K562 (cell line): Measurements from ENCODE around the gene GAB2. TPM values are rescaled to one million over a fixed set of nuclear protein-coding genes. Genes with fewer than 3 reads are reported as not detected.
A peak's percentile ranks its signal among the peaks of the same experiment; 100 is the strongest.

Source experiments
- ATAC-seq: fragments of 200-7000 bp; cut with Tn5 transposase; 3 replicates; pipeline ENCODE4 v1.9.1; 2020; ENCODE audit warnings: moderate library complexity
- BruUV-seq: library from RNA; stranded (reverse); fragments of 400-500 nt; replicated peaks from 2 replicates; lab custom pipeline; 2021; lab: Mats Ljungman, UMichigan
- CTCF ChIA-PET: fragments of 300-600 bp; formaldehyde crosslinking; extraction: SDS; loops from one replicate; lab custom pipeline; 2021; ENCODE audit warnings: low intra/inter-chr PET ratio; lab: Yijun Ruan, JAX
- POLR2A ChIA-PET: fragments of 300-600, 350-650 bp; sonication (Branson Sonifier 250); formaldehyde crosslinking; extraction: SDS; loops from one replicate; lab custom pipeline; 2021; ENCODE audit warnings: antibody characterized with exemption, inconsistent platforms; lab: Yijun Ruan, JAX
- DNase-seq, 4 experiments: peaks; one replicate each; pipeline versions ENCODE4 v3.0.0 to v3.0.0-alpha.2; 2011 to 2018; ENCODE audit warnings: low spot score in 3 of 4, mixed read lengths in 3 of 4; ENCODE audit errors: extremely low read depth in 1 of 4
- FAIRE-seq: peaks from 2 replicates; lab custom pipeline; 2011; peaks lifted over from hg19 to GRCh38; lab: Jason Lieb, UNC
- H2AFZ ChIP-seq: 2 replicates; pipeline ENCODE4 v1.6.0; 2011; ENCODE audit warnings: low read depth, low read length, control low read depth, inconsistent platforms
- H3K27ac ChIP-seq: fragments of 200-600 bp; 3 replicates; pipeline ENCODE4 v1.8.0; 2011; ENCODE audit warnings: low read depth, mild to moderate bottlenecking, control low read depth, inconsistent platforms, low read length, moderate library complexity, mixed read lengths; ENCODE audit errors: extremely low read depth
- H3K27me3 ChIP-seq, 2 experiments: fragments of 300-600 bp in 1 of 2; 2 replicates in 1 of 2; 3 replicates in 1 of 2; pipeline versions ENCODE4 v1.6.0 to v1.8.0; 2011; ENCODE audit warnings: inconsistent platforms in 2 of 2, low read length in 2 of 2, mild to moderate bottlenecking in 1 of 2, mixed read lengths in 1 of 2, moderate library complexity in 1 of 2; ENCODE audit not compliant: control insufficient read depth in 2 of 2, insufficient read depth in 2 of 2
- H3K36me3 ChIP-seq: fragments of 300-600 bp; 3 replicates; pipeline ENCODE4 v1.8.0; 2011; ENCODE audit warnings: mild to moderate bottlenecking, low read length, inconsistent platforms; ENCODE audit not compliant: control insufficient read depth, insufficient read depth
- H3K4me1 ChIP-seq, 2 experiments: fragments of 200-600 bp in 1 of 2; replicated peaks in 1 of 2; 2 replicates in 1 of 2; 3 replicates in 1 of 2; pipeline versions ENCODE4 v1.5.1 to v1.8.0; 2011; ENCODE audit warnings: inconsistent platforms in 2 of 2, low read length in 2 of 2, mild to moderate bottlenecking in 1 of 2, mixed read lengths in 1 of 2, moderate library complexity in 1 of 2; ENCODE audit not compliant: control insufficient read depth in 2 of 2, insufficient read depth in 2 of 2
- H3K4me2 ChIP-seq: 2 replicates; pipeline ENCODE4 v1.6.1; 2011; ENCODE audit warnings: low read length, control low read depth, inconsistent platforms, mixed read lengths; ENCODE audit not compliant: insufficient read depth
- H3K4me3 ChIP-seq: fragments of 200-600 bp; sonication (generic), shearing (Covaris generic); 2 replicates; pipeline ENCODE4 v1.5.1; 2016; ENCODE audit warnings: control low read depth, inconsistent platforms
- H3K79me2 ChIP-seq: fragments of 200-600 bp; 3 replicates; pipeline ENCODE4 v1.8.0; 2011; ENCODE audit warnings: low read length, inconsistent platforms; ENCODE audit not compliant: control insufficient read depth, insufficient read depth
- H3K9ac ChIP-seq, 2 experiments: 2 replicates each; pipeline versions ENCODE4 v1.6.0 to v1.6.1; 2011; ENCODE audit warnings: low read depth in 2 of 2, low read length in 2 of 2, control low read depth in 1 of 2, inconsistent platforms in 1 of 2, mild to moderate bottlenecking in 1 of 2, mixed read lengths in 1 of 2; ENCODE audit not compliant: insufficient read depth in 1 of 2
- H3K9me1 ChIP-seq: one replicate; pipeline ENCODE4 v1.6.0; 2011; ENCODE audit warnings: inconsistent platforms, mild to moderate bottlenecking, low read length, moderate library complexity; ENCODE audit not compliant: control insufficient read depth, insufficient read depth
- H3K9me3 ChIP-seq: replicated peaks from 2 replicates; pipeline ENCODE4 v1.5.1; 2011; ENCODE audit warnings: low read depth, low read length, inconsistent platforms; ENCODE audit not compliant: control insufficient read depth, insufficient read depth
- H4K20me1 ChIP-seq: replicated peaks from 2 replicates; pipeline ENCODE4 v1.6.1; 2011; ENCODE audit warnings: low read length, inconsistent platforms, mixed read lengths; ENCODE audit not compliant: control insufficient read depth, insufficient read depth
- ARID1B ChIP-seq: fragments of 450-650 bp; IDR thresholded peaks from 2 replicates; pipeline ENCODE4 v1.6.1; 2016; ENCODE audit warnings: antibody characterized with exemption, mild to moderate bottlenecking, inconsistent platforms
- ATF6 ChIP-seq: sonication (generic); formaldehyde crosslinking; IDR thresholded peaks from 2 replicates; pipeline ENCODE4 v1.4.0; 2020; ENCODE audit warnings: mild to moderate bottlenecking, missing genetic modification reagents
- DDX20 ChIP-seq: fragments of 450-650 bp; IDR thresholded peaks from 2 replicates; pipeline ENCODE4 v1.6.1; 2016; ENCODE audit warnings: missing genetic modification characterization, low read depth, mild to moderate bottlenecking, missing compliant biosample characterization, moderate library complexity
- FOS ChIP-seq: IDR thresholded peaks from 3 replicates; pipeline ENCODE4 v1.6.1; 2011; ENCODE audit not compliant: insufficient read length; ENCODE audit errors: extremely low read depth
- KAT2B ChIP-seq: IDR thresholded peaks from one replicate; pipeline ENCODE4 v1.6.1; 2012; ENCODE audit warnings: low read depth, mild to moderate bottlenecking, control low read depth, inconsistent platforms, low read length, moderate library complexity
- KLF10 ChIP-seq: fragments of 250-450 bp; sonication (Bioruptor Pico); IDR thresholded peaks from 2 replicates; pipeline ENCODE4 v1.6.1; 2021; ENCODE audit warnings: matching md5 sums
- NCOA2 ChIP-seq, 2 experiments: fragments of 450-650 bp; IDR thresholded peaks; 2 replicates each; pipeline ENCODE4 v1.6.1; 2018; ENCODE audit warnings: mild to moderate bottlenecking in 2 of 2, moderate library complexity in 1 of 2; ENCODE audit not compliant: partially characterized antibody in 2 of 2
- PHB2 ChIP-seq: fragments of 450-650 bp; IDR thresholded peaks from 2 replicates; pipeline ENCODE4 v1.6.1; 2017; ENCODE audit warnings: low read depth
- RBM22 ChIP-seq: fragments of 200-400 bp; formaldehyde crosslinking; IDR thresholded peaks from 2 replicates; pipeline ENCODE4 v1.6.1; 2018; ENCODE audit warnings: low read length, low read depth; ENCODE audit not compliant: poor library complexity, severe bottlenecking
- SRSF1 ChIP-seq: fragments of 200-400 bp; formaldehyde crosslinking; IDR thresholded peaks from 2 replicates; pipeline ENCODE4 v1.6.1; 2017; ENCODE audit warnings: mild to moderate bottlenecking, low read depth, low read length, moderate library complexity
- STAT5A ChIP-seq: IDR thresholded peaks from 2 replicates; pipeline ENCODE4 v1.6.1; 2012; ENCODE audit warnings: low read length, inconsistent platforms, borderline replicate concordance
- ZNF431 ChIP-seq: sonication (generic); formaldehyde crosslinking; IDR thresholded peaks from 2 replicates; pipeline ENCODE4 v1.8.0; 2022; ENCODE audit warnings: mild to moderate bottlenecking, missing genetic modification reagents
- ZNF507 ChIP-seq: conservative IDR thresholded peaks from 2 replicates; pipeline ENCODE4 v1.6.1; 2017; ENCODE audit warnings: missing genetic modification characterization, missing compliant biosample characterization
- ZNF830 ChIP-seq: fragments of 250-450 bp; sonication (Bioruptor Pico); IDR thresholded peaks from 2 replicates; pipeline ENCODE4 v1.5.0; 2021; ENCODE audit warnings: mild to moderate bottlenecking
- WGBS: fragments of 100-300 bp; shearing (Covaris generic); methylation state at CpG from one replicate; pipeline ENCODE4 v1.1.6; 2016; ENCODE audit warnings: low coverage, mixed read lengths; ENCODE audit not compliant: insufficient coverage; ENCODE audit errors: missing lambda C conversion rate; 5-methylcytosine and 5-hydroxymethylcytosine counted together
- in situ Hi-C: fragments of 300-500 bp; cut with MboI; formaldehyde crosslinking; loops from 4 replicates; pipeline ENCODE4 v1.15.0; 2018; ENCODE audit warnings: inconsistent platforms, mixed read lengths
- intact Hi-C: fragments of 100-400 bp; cut with micrococcal nuclease; formaldehyde crosslinking; loops from 2 replicates; pipeline ENCODE4 v1.14.2; 2022
- polyA plus RNA-seq, 8 experiments: library from polyadenylated mRNA; depleted of rRNA in 4 of 8; stranded (reverse) in 5 of 8; unstranded in 3 of 8; fragments of >200 nt; fragmentation: Nextera tagmentation in 2 of 8; fragmentation: Illumina TruSeq in 1 of 8; extraction: Ambion mirVana in 2 of 8; extraction: Trizol in 1 of 8; gene quantifications; 2 replicates each; pipeline versions ENCODE4 v1.2.1 to v1.2.3, GENCODE V29; 2011 to 2014; ENCODE audit warnings: inconsistent platforms in 1 of 8, missing spikeins in 1 of 8
- total RNA-seq, 7 experiments: library from RNA; depleted of rRNA in 6 of 7; stranded (reverse); fragments of >200 nt in 6 of 7; fragmentation: Illumina TruSeq in 2 of 7; extraction: Trizol in 2 of 7; gene quantifications; 2 replicates each; pipeline versions ENCODE4 v1.2.1 to v1.2.3, GENCODE V29; 2011 to 2021; ENCODE audit warnings: low replicate concordance in 1 of 7
- TF ChIP-seq, protein P1 (sequence below): fragments of 250-450 bp; sonication (Bioruptor Pico); IDR thresholded peaks from 2 replicates; pipeline ENCODE4 v1.8.0; 2022; ENCODE audit warnings: inconsistent platforms

GAB2 gene
- total and polyA plus RNA-seq, 9 of the 15 experiments (the other 6 are each of a cell fraction or from before 2014, with no cell fraction given) = 2.3 to 35.2 (median 16.1) TPM

DNA sequence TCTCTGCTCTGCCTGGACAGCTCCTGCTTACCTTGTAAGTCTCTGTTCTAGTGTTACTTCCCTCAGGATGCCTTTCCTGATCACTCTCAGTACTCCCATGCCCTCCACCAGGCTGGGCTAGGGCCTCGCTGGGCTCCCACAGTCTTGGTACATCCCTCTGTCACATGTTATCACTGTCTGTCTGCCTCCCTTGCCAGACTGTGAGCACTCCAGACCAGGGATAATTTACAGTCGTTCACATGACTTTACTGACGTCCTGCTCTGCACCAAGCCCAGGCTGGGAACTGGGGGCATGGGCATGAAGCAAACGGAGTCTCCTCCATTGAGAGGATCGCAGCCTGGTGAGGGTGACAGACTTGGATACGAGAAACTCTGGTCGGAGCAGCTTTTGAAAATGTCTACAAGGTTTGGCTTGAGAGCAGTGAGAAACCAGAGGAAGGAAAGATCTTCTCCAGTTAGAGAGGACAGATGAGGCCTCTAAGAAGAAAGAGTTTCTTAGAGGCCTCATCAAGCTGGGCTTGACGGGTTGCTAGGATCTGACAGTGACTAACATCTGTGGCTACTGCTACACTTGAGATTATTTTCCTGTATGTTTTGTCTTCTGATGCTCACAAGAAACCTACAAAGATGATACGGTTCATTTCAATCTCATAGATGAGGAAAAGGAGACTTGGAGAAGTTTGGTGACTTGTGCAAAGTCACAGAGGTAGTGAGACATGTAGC is 216.4 kb downstream of the GAB2 start:
- no TSS peak for BruUV-seq
- intact Hi-C loops = no loop called here
- H3K4me2 ChIP-seq = no peak overlapping the region
- H2AFZ ChIP-seq = no peak overlapping the region
- no peaks in the 10 kb centered on the region for H3K9me3 ChIP-seq
- TF ChIP-seq NCOA2 (IDR thresholded peaks at IDR 0.05; ENCODE audit: partially characterized antibody in 2 of 2) = no peak
- TF ChIP-seq ZNF507 (tag) = no peak
- TF ChIP-seq STAT5A = no peak
- no peak for TF ChIP-seq DDX20 (tag)
- TF ChIP-seq RBM22 = no peak
- TF ChIP-seq ZNF431 = no peak
- TF ChIP-seq, protein P1, sequence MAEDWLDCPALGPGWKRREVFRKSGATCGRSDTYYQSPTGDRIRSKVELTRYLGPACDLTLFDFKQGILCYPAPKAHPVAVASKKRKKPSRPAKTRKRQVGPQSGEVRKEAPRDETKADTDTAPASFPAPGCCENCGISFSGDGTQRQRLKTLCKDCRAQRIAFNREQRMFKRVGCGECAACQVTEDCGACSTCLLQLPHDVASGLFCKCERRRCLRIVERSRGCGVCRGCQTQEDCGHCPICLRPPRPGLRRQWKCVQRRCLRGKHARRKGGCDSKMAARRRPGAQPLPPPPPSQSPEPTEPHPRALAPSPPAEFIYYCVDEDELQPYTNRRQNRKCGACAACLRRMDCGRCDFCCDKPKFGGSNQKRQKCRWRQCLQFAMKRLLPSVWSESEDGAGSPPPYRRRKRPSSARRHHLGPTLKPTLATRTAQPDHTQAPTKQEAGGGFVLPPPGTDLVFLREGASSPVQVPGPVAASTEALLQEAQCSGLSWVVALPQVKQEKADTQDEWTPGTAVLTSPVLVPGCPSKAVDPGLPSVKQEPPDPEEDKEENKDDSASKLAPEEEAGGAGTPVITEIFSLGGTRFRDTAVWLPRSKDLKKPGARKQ (CRISPR knock-in tag) = no peak
- no peak for TF ChIP-seq SRSF1
- no peak for TF ChIP-seq KLF10 (CRISPR knock-in tag)
- no peak for TF ChIP-seq KAT2B
- no peak for TF ChIP-seq ZNF830 (CRISPR knock-in tag)
- TF ChIP-seq ARID1B = no peak
- no peak for TF ChIP-seq PHB2
- TF ChIP-seq FOS = no peak
- no peak for TF ChIP-seq ATF6
- TF ChIP-seq, all 486 proteins: peak for 0
- no peak overlapping the region for H3K27ac ChIP-seq
- H4K20me1 ChIP-seq = 0 out of 2 replicates have a peak, but pooled peaks cover 6% of the 10 kb centered on the region
- H3K4me3 ChIP-seq = no peak overlapping the region
- peak overlapping the region in 1 of 2 experiments; percentile 59; a peak in 1 of 4 replicates for H3K9ac ChIP-seq
- in situ Hi-C loops = no loop called here
- H3K9me1 ChIP-seq = no peaks in the 10 kb centered on the region
- DNase-seq = no peak
- FAIRE-seq = no peak
- H3K79me2 ChIP-seq = no peaks in the 10 kb centered on the region
- H3K36me3 ChIP-seq = peaks cover 7% of the 10 kb centered on the region; the same call in 2 of the 3 replicates
- ATAC-seq = no peak; the same call in 2 of the 3 replicates
- no peaks in the 10 kb centered on the region for H3K27me3 ChIP-seq
- ChIA-PET POLR2A (no interaction called here), CTCF (no interaction called here)
- 48% methylated on average over 9 of the region's 9 CpGs for WGBS
- peaks cover 0 to 12% of the 10 kb centered on the region in 2 experiments; a peak in 3 of 5 replicates for H3K4me1 ChIP-seq
